ENCODE measurements around the gene C6orf62.

GRCh38 chr6:24667378-24667803, 51.6 kb downstream of the C6orf62 start:
- TF ChIP-seq, protein P1, sequence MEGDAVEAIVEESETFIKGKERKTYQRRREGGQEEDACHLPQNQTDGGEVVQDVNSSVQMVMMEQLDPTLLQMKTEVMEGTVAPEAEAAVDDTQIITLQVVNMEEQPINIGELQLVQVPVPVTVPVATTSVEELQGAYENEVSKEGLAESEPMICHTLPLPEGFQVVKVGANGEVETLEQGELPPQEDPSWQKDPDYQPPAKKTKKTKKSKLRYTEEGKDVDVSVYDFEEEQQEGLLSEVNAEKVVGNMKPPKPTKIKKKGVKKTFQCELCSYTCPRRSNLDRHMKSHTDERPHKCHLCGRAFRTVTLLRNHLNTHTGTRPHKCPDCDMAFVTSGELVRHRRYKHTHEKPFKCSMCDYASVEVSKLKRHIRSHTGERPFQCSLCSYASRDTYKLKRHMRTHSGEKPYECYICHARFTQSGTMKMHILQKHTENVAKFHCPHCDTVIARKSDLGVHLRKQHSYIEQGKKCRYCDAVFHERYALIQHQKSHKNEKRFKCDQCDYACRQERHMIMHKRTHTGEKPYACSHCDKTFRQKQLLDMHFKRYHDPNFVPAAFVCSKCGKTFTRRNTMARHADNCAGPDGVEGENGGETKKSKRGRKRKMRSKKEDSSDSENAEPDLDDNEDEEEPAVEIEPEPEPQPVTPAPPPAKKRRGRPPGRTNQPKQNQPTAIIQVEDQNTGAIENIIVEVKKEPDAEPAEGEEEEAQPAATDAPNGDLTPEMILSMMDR (IDR thresholded peaks at IDR 0.05): no peak
- TF ChIP-seq POLR2AphosphoS5 (IDR thresholded peaks at IDR 0.05): no peak

All from prostate gland (tissue), 2 donors.